Subcutaneous adipose tissue (tissue), 4 donors: ENCODE measurements around the gene ANKS1B. TPM values are rescaled to one million over a fixed set of nuclear protein-coding genes. Genes with fewer than 3 reads are reported as not detected.

Source experiments
- total RNA-seq, 4 donors: library from RNA; depleted of rRNA; stranded (reverse); fragments of >200 nt; gene quantifications; one replicate each; pipeline ENCODE4 v1.1.0, GENCODE V29; 2016
- TF ChIP-seq, protein P1 (sequence below): fragments of 450-650 bp; IDR thresholded peaks from one replicate; pipeline ENCODE4 v1.5.1; 2016; ENCODE audit warnings: low read depth, mild to moderate bottlenecking, control low read depth, antibody characterized with exemption, moderate library complexity

The ANKS1B gene
- total RNA-seq, 4 donors from 2014 or later: 4.5 to 15.4 (median 10.1) TPM

DNA sequence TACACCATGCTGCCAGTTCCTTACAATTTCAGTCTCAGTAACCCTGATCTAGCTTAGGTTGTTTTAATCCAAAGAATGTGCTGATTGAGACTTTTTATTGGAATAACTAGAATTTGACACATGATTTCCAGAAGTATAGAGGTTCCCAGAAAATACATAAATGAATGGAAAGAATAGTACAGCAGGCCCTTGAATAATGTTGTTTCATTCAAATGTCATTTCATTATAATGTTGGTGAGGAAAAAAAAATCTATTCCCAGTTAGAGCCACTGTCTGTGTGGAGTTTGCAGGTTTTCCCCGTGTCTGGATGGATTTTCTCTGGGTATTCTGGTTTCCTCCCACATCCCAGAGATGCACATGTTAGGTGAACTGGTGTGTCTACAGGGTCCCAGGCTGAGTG, 610.7 kb downstream of the ANKS1B start:
- TF ChIP-seq, protein P1, sequence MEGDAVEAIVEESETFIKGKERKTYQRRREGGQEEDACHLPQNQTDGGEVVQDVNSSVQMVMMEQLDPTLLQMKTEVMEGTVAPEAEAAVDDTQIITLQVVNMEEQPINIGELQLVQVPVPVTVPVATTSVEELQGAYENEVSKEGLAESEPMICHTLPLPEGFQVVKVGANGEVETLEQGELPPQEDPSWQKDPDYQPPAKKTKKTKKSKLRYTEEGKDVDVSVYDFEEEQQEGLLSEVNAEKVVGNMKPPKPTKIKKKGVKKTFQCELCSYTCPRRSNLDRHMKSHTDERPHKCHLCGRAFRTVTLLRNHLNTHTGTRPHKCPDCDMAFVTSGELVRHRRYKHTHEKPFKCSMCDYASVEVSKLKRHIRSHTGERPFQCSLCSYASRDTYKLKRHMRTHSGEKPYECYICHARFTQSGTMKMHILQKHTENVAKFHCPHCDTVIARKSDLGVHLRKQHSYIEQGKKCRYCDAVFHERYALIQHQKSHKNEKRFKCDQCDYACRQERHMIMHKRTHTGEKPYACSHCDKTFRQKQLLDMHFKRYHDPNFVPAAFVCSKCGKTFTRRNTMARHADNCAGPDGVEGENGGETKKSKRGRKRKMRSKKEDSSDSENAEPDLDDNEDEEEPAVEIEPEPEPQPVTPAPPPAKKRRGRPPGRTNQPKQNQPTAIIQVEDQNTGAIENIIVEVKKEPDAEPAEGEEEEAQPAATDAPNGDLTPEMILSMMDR: no peak

GRCh38 chr12:99372257-99372920, 612.3 kb downstream of the ANKS1B start:
- TF ChIP-seq, protein P1: no peak

GRCh38 chr12:99370421-99371138, 614.2 kb downstream of the ANKS1B start:
- TF ChIP-seq, protein P1: no peak

DNA sequence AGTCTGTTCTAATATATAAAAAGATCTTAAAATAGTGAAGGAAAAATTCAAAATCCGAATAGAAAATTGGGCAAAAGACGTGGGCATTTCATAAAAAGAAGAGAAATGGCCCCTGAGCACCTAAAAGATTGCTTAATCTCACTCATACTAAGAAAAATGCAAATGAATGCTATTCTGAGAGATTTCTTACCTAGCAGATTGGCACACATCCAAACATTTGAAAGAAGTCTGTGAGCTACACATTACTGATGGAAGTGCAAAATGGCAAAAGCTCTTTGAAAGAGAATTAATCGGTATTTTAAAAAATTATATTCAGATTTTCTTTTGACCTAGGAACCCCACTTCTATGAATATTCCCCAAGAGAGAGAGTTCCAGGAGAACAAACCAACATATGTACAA, 617.6 kb downstream of the ANKS1B start:
- TF ChIP-seq, protein P1: no peak

DNA sequence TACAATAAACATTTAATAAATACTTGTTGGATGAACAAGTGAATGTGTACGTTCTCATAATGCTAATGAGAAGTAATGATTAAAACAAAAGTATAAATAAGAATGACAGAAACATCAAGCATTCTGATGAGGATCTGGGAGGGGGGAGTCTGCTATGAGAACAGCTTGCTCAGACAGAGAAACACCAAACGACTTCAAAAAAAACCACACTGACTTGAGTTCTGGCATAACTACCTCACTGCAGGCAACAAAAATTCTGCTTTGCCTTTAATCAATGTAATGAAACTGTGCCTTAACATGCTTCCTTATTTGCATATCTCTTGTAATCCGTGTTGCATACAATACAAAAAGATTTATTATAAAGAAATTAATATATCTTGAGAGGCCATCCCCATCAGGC, 632.5 kb downstream of the ANKS1B start:
- TF ChIP-seq, protein P1: no peak

DNA sequence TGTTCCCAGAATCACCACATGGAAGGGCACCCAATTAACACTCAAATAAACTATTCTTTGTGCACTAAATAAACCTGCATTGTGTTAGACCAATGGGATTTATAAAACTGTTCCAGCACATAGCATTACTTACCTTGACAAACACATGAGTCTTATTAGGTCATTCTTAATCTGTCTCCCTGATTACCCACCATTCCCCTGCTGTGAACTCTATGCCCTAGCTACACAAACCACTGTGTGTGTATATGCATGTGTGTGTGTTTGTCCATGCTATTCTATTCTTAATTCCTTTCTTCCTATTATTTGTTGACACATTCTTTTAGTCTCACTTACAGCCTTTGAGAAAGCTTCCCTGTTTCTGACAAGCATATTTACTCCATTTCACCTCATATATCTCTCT, 640.8 kb downstream of the ANKS1B start:
- TF ChIP-seq, protein P1: no peak

- TF ChIP-seq, protein P1: no peak
Observed at GRCh38 chr12:99339663-99340062, 645.1 kb downstream of the ANKS1B start.
